ENCODE measurements around the gene NLRP1. TPM values are rescaled to one million over a fixed set of nuclear protein-coding genes. Genes with fewer than 3 reads are reported as not detected.

NLRP1 gene
- total and polyA plus RNA-seq, 12 donors: 6.1 to 88.9 (median 28.5) TPM

DNA sequence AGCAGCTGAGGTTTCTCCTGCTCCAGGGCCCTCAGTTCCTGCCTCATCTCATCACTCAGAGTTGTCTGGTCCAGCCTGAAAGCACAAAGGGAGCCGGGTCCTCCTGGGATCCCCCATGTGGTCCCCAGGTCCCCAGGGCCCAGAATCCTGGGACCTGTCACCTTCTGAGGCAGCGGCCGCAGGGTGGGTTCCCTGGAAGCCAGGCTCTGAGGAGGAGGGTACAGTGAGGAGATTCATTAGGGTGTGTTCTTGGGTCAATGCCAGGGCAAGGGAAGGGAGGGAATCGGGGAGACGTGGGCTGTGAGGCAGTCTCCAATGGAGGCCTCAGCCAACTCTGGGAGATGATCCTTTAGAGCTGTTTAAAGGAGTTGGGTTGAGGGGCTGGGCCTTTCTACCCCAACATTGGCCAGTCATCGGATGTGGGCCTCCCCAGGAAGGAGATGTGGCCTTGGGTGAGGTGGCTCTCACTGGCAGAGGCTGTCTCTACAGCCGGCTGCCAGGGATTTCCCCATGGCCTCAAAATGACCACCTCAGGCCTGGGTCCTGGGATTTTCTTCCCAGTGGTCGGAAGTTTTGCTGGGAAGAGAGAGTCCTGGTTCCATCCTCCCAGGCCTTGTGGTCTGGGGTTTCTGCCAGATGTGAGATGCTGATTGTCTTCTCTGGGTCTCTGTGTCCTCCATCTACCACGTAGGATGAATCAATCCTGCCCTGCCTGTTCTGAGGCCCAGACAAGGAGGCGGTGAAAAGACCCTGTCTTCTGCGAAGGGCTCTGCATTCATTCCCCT, 47.3 kb downstream of the NLRP1 start:
- Histone ChIP-seq H3K9me3 (replicated peaks in 1 of 3) (no peaks in the 10 kb centered on the region), H3K27me3 (no peaks in the 10 kb centered on the region), H3K4me3 (no peak overlapping the region), H3K36me3 (replicated peaks in 1 of 2) (no peaks in the 10 kb centered on the region), H3K27ac (no peak overlapping the region), H3K4me1 (replicated peaks in 1 of 2) (no peaks in the 10 kb centered on the region)
- TF ChIP-seq CTCF (IDR thresholded peaks at IDR 0.05) (no peak), POLR2A (IDR thresholded peaks at IDR 0.05) (no peak)
- intact Hi-C loops (cut with DNase I): no loop called here
- 66 to 85% (median 74%) methylated on average over 7 to 11 of the region's 11 CpGs for WGBS, 4 donors
- DNase-seq: no peak

DNA sequence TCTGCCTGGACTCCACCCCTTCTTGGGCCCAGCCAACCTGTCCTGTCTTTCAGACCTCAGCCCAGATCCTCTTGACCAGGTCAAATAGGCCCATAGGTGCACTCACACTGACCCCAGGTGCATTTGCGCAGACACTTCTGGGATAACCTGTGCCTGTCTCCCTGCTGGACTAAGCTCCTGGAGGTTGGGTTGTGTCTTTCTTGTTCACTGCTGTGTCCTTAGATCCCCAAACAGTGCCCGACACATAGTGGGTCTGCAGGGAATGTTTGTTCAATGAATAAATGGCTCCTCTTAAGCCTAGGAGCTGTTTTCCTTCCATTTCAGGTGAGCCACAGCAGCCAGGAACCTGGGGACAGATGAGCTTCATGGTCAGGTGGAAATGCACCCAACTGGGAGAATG, 48.9 kb downstream of the NLRP1 start:
- TF ChIP-seq POLR2A (IDR thresholded peaks at IDR 0.05): no peak
- H3K27me3 ChIP-seq: no peaks in the 10 kb centered on the region
- intact Hi-C loops (cut with DNase I): no loop called here
- DNase-seq: no peak
- H3K36me3 ChIP-seq (replicated peaks in 1 of 2): no peaks in the 10 kb centered on the region
- no peak overlapping the region for H3K4me3 ChIP-seq
- no peaks in the 10 kb centered on the region for H3K4me1 ChIP-seq (replicated peaks in 1 of 2)
- WGBS, 4 donors: 91 to 100% (median 94%) methylated on average over 2 of the region's 2 CpGs
- no peak overlapping the region for H3K27ac ChIP-seq
- H3K9me3 ChIP-seq (replicated peaks in 1 of 3): no peaks in the 10 kb centered on the region

DNA sequence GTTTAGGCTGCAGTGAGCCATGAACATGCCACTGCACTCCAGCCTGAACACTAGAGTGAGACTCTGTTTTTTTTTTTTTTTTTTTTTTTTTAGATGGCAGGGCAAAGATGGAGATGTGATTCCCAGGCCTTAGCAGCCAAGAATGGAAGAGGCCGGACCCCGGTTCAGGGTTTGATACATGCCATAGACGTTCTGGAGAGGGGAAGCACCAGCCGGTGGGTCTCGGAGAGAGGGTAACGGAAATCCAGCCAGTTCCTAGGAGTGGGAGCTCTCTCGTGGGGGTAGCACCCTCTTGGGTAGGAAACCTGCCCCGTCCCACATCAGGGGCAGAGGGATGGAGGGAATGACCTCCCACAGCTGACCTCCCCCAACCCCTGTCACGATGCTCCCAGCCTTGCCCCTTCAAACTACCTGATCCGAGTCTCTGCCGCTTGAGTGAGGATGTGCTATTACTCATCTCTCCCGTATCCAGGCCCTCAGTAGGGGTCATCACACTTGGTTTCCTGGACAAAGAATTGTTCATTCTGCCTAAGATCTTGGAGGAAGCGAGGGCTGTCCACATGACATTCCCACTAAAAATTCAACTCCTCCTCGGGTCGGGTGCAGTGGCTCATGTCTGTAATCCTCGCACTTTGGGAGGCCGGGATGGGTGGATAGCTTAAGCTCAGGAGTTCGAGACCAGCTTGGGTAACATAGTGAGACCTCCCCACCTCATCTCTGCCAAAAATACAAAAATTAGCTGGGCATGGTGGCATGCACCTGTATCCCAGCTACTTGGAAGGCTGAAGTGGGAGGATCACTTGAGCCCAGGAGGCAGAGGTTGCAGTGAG, 50.6 kb downstream of the NLRP1 start:
- H3K36me3 ChIP-seq (replicated peaks in 1 of 2): no peaks in the 10 kb centered on the region
- no peak for TF ChIP-seq POLR2A (IDR thresholded peaks at IDR 0.05)
- no peak for TF ChIP-seq CTCF (IDR thresholded peaks at IDR 0.05)

GRCh38 chr17:5532581-5532980, 51.7 kb downstream of the NLRP1 start:
- DNase-seq: no peak
- intact Hi-C loops (cut with DNase I): no loop called here
- no peak overlapping the region for H3K27ac ChIP-seq
- H3K9me3 ChIP-seq (replicated peaks in 1 of 3): no peaks in the 10 kb centered on the region
- H3K36me3 ChIP-seq (replicated peaks in 1 of 2): no peaks in the 10 kb centered on the region
- no peak for TF ChIP-seq POLR2A (IDR thresholded peaks at IDR 0.05)
- no peak for TF ChIP-seq CTCF (IDR thresholded peaks at IDR 0.05)
- H3K27me3 ChIP-seq: no peaks in the 10 kb centered on the region
- H3K4me3 ChIP-seq: no peak overlapping the region
- H3K4me1 ChIP-seq (replicated peaks in 1 of 2): peaks cover 0 to 2% of the 10 kb centered on the region in 2 donors
- WGBS, 4 donors: 83 to 90% (median 88%) methylated on average over 5 to 8 of the region's 8 CpGs

More for the DNA sequence above, 50.6 kb downstream of the NLRP1 start:
- Histone ChIP-seq H3K9me3 (replicated peaks in 1 of 3) (no peaks in the 10 kb centered on the region), H3K4me3 (no peak overlapping the region), H3K4me1 (replicated peaks in 1 of 2) (no peaks in the 10 kb centered on the region), H3K27me3 (no peaks in the 10 kb centered on the region), H3K27ac (no peak overlapping the region)
- intact Hi-C loops (cut with DNase I): no loop called here
- 77 to 86% (median 82%) methylated on average over 9 to 18 of the region's 18 CpGs for WGBS, 4 donors
- no peak for DNase-seq

All from adrenal gland (tissue), 12 donors.